ENCODE data around the gene STAMBP.

STAMBP gene

GRCh38 chr2:73908689-73909652 is 80.2 kb downstream of the STAMBP start:
- DNase-seq = no peak

DNA sequence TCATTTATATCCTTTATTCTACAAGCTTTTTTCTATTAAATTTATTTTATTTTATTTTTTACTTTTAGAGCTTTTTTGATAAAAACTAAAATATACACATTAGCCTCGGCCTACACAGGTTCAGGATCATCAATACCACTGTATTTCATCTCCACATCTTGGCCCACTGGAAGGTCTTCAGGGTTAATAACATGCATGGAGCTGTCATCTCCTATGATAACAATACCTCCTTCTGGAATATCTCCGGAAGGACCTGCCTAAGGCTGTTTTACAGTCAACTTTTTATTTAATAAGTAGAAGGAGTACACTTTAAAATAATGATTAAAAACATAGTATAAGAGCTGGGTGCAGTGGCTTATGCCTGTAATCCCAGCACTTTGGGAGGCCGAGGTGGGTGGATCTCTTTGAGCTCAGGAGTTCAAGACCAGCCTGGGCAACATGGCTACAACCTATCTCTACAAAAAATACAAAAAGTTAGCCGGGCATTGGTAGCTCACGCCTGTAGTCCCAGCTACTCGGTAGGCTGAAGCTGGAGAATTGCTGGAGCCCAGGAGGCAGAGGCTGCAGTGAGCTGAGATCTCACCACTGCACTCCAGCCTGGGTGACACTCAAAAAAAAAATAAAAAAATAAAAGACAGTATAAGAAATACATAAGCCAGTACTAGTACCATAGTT is 82.2 kb downstream of the STAMBP start:
- DNase-seq = no peak

DNA sequence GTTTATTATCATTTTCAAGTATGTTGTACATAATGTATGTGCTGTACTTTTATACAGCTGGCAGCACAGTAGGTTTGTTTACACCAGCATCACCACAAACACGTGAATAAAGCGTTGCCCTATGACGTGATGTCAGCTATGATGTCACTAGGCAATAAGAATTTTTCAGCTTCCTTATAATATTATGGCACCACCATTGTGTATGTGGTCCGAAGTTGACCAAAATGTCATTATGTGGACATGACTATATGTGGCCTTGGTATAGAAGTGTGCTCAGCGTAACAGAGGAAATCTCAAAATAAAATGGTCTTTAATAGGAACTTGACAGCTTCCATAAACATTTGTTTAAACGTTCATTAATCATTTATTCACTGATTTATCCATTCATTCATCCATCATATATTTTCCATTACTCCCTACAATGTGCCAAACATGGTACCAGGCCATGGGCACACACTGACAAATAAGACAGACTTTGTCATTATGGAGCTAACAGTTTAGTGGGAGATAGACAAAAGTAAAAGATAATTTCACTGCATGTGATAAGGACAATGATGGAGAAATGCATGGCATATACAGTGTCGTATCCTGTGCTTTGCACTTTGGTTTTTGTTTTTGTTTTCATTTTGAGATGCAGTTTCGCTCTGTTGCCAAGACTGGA is 82.9 kb downstream of the STAMBP start:
- no peak for DNase-seq

GRCh38 chr2:73913414-73914054 is 84.8 kb downstream of the STAMBP start:
- DNase-seq = no peak

DNA sequence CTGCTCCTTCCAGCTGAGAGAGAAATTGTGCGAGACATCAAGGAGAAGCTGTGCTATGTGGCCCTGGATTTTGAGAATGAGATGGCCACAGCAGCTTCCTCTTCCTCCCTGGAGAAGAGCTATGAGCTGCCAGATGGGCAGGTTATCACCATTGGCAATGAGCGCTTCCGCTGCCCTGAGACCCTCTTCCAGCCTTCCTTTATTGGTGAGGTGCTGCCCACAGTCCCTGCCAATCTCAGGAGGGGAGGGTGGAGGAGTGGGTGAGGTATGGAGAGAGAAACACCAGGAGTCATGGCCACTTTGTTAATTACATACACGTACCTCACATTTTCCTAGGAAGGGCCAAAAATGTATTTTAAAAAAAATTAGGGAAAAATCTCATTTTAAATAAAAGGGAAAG is 85.9 kb downstream of the STAMBP start:
- no peak for DNase-seq

DNA sequence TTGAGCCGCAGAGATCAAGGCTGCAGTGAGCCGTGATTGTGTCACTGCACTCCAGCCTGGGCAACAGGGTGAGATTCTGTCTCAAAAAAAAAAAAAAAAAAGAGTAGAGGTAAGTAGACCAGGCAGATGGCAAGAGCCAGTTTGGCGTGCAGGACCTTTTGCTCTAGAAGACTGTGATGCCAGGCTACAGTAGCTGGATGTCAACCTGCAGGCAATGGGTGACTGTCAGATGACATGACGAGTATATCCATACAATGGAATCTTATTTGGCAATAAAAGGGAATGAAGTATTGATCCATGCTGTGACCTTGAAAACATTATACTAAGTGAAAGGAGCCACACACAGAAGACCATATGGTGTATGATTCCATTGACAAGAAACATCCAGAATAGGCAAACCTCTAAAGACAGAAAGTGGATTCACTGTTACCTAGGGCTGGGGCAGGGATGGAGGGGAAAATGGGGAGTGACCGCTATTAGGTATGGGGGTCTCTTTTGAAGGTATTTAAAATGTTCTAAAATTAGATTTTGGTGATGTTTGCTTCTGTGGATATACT is 86.8 kb downstream of the STAMBP start:
- DNase-seq = no peak

- DNase-seq = no peak
Measured at GRCh38 chr2:73916666-73917065, 87.9 kb downstream of the STAMBP start.

- no peak for DNase-seq
Measured at GRCh38 chr2:73917296-73917695, 88.5 kb downstream of the STAMBP start.

DNA sequence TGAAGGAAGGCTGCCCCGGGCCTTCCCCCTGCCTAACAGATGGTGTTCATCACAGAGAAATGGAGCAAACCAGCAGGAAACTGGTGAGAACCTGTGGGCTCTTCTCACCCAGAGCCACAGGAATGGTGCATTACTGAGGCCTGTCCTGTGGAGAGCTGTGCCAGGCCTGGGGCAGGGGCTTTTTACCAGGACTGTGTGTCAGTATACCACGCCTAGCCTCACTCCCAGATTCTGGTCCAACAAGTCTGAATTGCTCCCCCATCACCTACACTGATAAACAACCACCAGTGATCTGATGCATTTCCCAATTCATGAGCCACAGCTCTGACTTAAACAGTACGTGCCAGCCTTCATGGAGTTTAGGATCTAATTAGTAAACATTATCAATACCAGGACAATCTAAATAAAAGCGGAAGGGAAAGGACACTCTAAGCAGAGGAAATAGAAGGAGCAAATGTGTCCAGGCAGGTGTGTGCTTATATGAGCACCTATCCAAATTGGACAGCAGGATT is 89.0 kb downstream of the STAMBP start:
- no peak for DNase-seq

DNA sequence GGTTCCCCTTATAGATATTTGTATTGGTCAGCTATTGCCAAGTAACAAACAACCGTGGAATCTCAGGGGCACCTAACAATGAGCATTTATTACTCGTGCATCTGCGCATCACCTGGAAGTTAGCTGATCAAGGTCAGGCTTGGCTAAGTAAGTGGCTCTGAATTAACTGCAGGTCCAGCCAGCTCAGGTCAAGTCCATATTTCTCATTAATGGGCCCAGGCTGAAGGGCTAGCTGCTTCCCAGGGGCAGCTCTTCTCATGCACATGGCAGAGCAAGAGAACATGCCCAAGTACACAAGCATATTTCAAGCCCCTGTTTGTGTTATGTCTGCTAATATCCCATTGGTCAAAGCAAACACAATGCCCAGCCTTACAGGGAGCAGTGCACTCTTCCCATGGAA is 90.1 kb downstream of the STAMBP start:
- DNase-seq = no peak

- DNase-seq = no peak
Measured at GRCh38 chr2:73919596-73920228, 91.0 kb downstream of the STAMBP start.

DNA sequence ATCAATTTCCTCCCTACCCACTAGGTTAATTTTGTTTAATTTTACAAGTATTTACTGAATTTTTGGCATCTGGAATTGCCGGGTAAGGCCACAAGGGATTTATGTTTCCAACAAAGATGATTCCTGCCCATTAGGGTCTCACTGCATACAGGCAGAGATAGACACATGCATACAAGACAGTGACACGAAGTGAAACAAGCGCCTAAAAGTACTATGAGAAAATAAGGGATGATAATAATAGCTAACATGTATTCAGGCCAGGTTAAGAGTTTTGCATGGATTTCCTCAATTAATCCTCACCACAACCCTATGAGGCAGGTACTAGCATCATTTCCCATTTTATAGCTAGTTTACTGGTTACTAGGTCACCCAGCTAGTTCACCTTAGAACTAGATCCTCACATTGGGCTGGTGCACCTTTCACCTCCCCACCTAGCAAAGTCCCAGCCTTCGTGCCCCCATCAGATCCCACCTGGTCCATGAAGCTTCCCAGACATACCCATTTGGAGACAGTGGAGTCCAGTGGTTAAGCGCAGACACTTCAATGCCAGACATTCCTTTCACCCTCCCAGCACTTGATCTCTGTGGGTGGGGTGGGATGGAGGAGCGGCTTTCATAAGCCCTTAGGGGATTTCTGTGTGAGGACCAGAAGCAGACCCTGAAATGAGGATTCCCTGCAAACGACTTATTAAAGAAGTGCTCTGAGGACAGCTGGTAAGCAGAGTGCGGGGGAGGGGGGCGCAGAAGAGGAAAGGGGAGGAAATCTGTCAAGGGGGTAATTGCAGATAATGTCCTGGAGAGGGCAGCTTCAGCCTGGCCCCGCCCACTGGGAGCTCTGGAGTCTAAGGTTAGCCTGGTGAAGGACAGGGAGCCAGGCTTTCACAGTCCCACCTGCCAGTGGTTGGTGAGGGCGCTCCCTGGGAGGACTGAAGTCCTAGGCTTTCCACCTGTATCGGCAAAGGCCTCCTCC is 92.1 kb downstream of the STAMBP start:
- DNase-seq = peak; percentile 65 to 68

GRCh38 chr2:73921581-73921980 is 92.8 kb downstream of the STAMBP start:
- DNase-seq = no peak

DNA sequence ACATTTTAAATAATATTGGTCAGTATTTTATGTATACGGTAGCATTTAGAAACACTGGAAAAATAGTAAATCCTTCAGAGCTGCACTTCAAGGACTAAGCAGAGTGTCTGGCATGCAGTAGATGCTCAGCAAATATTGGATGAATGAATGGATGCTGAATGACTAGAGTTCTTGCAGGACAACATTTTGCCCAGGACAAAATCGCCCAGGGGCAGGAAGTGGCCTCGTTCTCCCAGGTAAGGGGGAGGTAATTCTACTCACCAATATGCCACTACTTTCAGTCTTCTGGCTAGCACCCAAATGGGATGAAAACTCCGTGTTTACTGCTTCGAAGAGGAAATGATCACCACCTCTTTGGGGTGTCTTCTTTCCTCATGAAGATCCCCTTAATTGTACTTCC is 93.9 kb downstream of the STAMBP start:
- no peak for DNase-seq

All from Kasumi-1 (cell line).